NCI-H526 (cell line): ENCODE measurements around the gene SLC16A13.

ENCODE experiments used
- DNase-seq, 2 experiments: peaks; one replicate each; lab custom pipeline; 2025; lab: John Stamatoyannopoulos, UW

SLC16A13 gene

GRCh38 chr17:7011942-7012254 is 23.9 kb upstream of the SLC16A13 start:
- no peak for DNase-seq

- peak; percentile 64 to 96 for DNase-seq
Measured at GRCh38 chr17:7014261-7014994, 21.4 kb upstream of the SLC16A13 start.

GRCh38 chr17:7014995-7015958 is 20.5 kb upstream of the SLC16A13 start:
- DNase-seq = peak in 1 of 2 experiments; percentile 41

- no peak for DNase-seq
Measured at GRCh38 chr17:7016418-7016817, 19.4 kb upstream of the SLC16A13 start.

- DNase-seq = no peak
Measured at GRCh38 chr17:7016886-7017826, 18.7 kb upstream of the SLC16A13 start.

- no peak for DNase-seq
Measured at GRCh38 chr17:7017827-7018200, 18.0 kb upstream of the SLC16A13 start.

GRCh38 chr17:7018331-7018964 is 17.4 kb upstream of the SLC16A13 start:
- DNase-seq = no peak

GRCh38 chr17:7019367-7019766 is 16.4 kb upstream of the SLC16A13 start:
- no peak for DNase-seq

- DNase-seq = peak in 1 of 2 experiments; percentile 55
Measured at GRCh38 chr17:7019839-7020519, 15.8 kb upstream of the SLC16A13 start.

GRCh38 chr17:7020894-7021664 is 14.7 kb upstream of the SLC16A13 start:
- peak in 1 of 2 experiments; percentile 11 for DNase-seq

GRCh38 chr17:7021993-7022778 is 13.6 kb upstream of the SLC16A13 start:
- peak in 1 of 2 experiments; percentile 74 for DNase-seq

GRCh38 chr17:7022781-7023571 is 12.8 kb upstream of the SLC16A13 start, which contains the start of gene BCL6B:
TSS of gene BCL6B (plus strand) at chr17:7023050. CDS start at chr17:7023672, 622 bp downstream.
- no peak for DNase-seq

GRCh38 chr17:7023576-7024401 is 12.0 kb upstream of the SLC16A13 start:
- DNase-seq = peak; percentile 71 to 89

- no peak for DNase-seq
Measured at GRCh38 chr17:7024402-7024785, 11.4 kb upstream of the SLC16A13 start.

- no peak for DNase-seq
Measured at GRCh38 chr17:7025245-7025644, 10.6 kb upstream of the SLC16A13 start.

GRCh38 chr17:7026471-7027115 is 9.2 kb upstream of the SLC16A13 start:
- no peak for DNase-seq

- no peak for DNase-seq
Measured at GRCh38 chr17:7027335-7027734, 8.5 kb upstream of the SLC16A13 start.
